SK-N-SH (cell line): ENCODE data around the gene HS1BP3. TPM values are rescaled to one million over a fixed set of nuclear protein-coding genes. Genes with fewer than 3 reads are reported as not detected.

Source experiments
- CTCF ChIA-PET: fragments of 300-600, 350-600 bp; formaldehyde crosslinking; extraction: SDS; loops from one replicate; lab custom pipeline; 2021; lab: Yijun Ruan, JAX
- POLR2A ChIA-PET: fragments of 350-600 bp; sonication (Branson Sonifier 250); formaldehyde crosslinking; extraction: SDS; loops from one replicate; lab custom pipeline; 2020; ENCODE audit warnings: antibody characterized with exemption, inconsistent platforms; lab: Yijun Ruan, JAX
- DNase-seq: peaks from one replicate; pipeline ENCODE4 v3.0.0; 2012
- H2AFZ ChIP-seq: fragments of 200-600 bp; sonication (generic); 2 replicates; pipeline ENCODE4 v1.8.1; 2016; ENCODE audit warnings: antibody characterized with exemption, mild to moderate bottlenecking, low read depth
- H3F3A ChIP-seq: fragments of 200-600 bp; sonication (generic); replicated peaks from 2 replicates; pipeline ENCODE3; 2016; ENCODE audit warnings: antibody characterized with exemption, mild to moderate bottlenecking; ENCODE audit not compliant: insufficient read depth
- H3K27ac ChIP-seq, 2 experiments: fragments of 200-500 bp in 1 of 2; fragments of 200-600 bp in 1 of 2; sonication (Bioruptor generic) in 1 of 2; sonication (generic), shearing (Covaris generic) in 1 of 2; 2 replicates each; pipeline versions ENCODE4 v1.5.1 to v1.6.1; 2014 to 2016; ENCODE audit warnings: low read depth in 2 of 2, inconsistent platforms in 1 of 2, low read length in 1 of 2, mild to moderate bottlenecking in 1 of 2, mixed read lengths in 1 of 2
- H3K27me3 ChIP-seq: fragments of 200-600 bp; sonication (generic), shearing (Covaris generic); 2 replicates; pipeline ENCODE4 v1.6.1; 2016; ENCODE audit warnings: mixed run types; ENCODE audit not compliant: insufficient read depth
- H3K36me3 ChIP-seq, 2 experiments: fragments of 200-500 bp in 1 of 2; fragments of 200-600 bp in 1 of 2; sonication (Bioruptor generic) in 1 of 2; sonication (generic) in 1 of 2; replicated peaks in 1 of 2; 2 replicates each; pipeline versions ENCODE3 to v1.5.1; 2014 to 2016; ENCODE audit warnings: low read length in 1 of 2, mild to moderate bottlenecking in 1 of 2; ENCODE audit not compliant: insufficient read depth in 2 of 2, control insufficient read depth in 1 of 2
- H3K4me1 ChIP-seq, 2 experiments: fragments of 200-500 bp in 1 of 2; fragments of 200-600 bp in 1 of 2; sonication (Bioruptor generic) in 1 of 2; sonication (generic), shearing (Covaris generic) in 1 of 2; 2 replicates each; pipeline versions ENCODE4 v1.5.1 to v1.6.1; 2014 to 2016; ENCODE audit warnings: low read depth in 1 of 2, low read length in 1 of 2, mixed run types in 1 of 2; ENCODE audit not compliant: insufficient read depth in 2 of 2, control insufficient read depth in 1 of 2
- H3K4me2 ChIP-seq: fragments of 200-600 bp; sonication (generic), shearing (Covaris generic); 2 replicates; pipeline ENCODE4 v1.6.1; 2017; ENCODE audit warnings: mixed run types
- H3K4me3 ChIP-seq, 2 experiments: fragments of 200-500 bp in 1 of 2; fragments of 200-600 bp in 1 of 2; sonication (Bioruptor generic) in 1 of 2; sonication (generic), shearing (Covaris generic) in 1 of 2; 2 replicates each; pipeline versions ENCODE4 v1.5.1 to v1.8.1; 2014 to 2016; ENCODE audit warnings: low read depth in 2 of 2, inconsistent platforms in 1 of 2, low read length in 1 of 2, mild to moderate bottlenecking in 1 of 2, mixed read lengths in 1 of 2, moderate library complexity in 1 of 2
- H3K79me2 ChIP-seq: fragments of 200-600 bp; sonication (generic); 2 replicates; pipeline ENCODE4 v1.8.1; 2017; ENCODE audit warnings: mild to moderate bottlenecking; ENCODE audit not compliant: insufficient read depth
- H3K9ac ChIP-seq: fragments of 200-600 bp; sonication (generic); 2 replicates; pipeline ENCODE4 v1.6.1; 2017; ENCODE audit warnings: mixed run types
- H3K9me2 ChIP-seq: fragments of 200-600 bp; sonication (generic); 2 replicates; pipeline ENCODE4 v1.6.1; 2017; ENCODE audit warnings: mixed run types
- H3K9me3 ChIP-seq: fragments of 200-600 bp; sonication (generic); 2 replicates; pipeline ENCODE4 v1.6.1; 2017; ENCODE audit warnings: mixed run types, mild to moderate bottlenecking, moderate library complexity
- H4K20me1 ChIP-seq: fragments of 200-600 bp; sonication (generic); 2 replicates; pipeline ENCODE4 v1.6.1; 2017; ENCODE audit warnings: mild to moderate bottlenecking, mixed run types; ENCODE audit not compliant: insufficient read depth
- CHD2 ChIP-seq: fragments of 150-350 bp; IDR thresholded peaks from 2 replicates; pipeline ENCODE4 v1.6.1; 2018; ENCODE audit warnings: low read length; ENCODE audit not compliant: partially characterized antibody
- CTCF ChIP-seq: fragments of 200-600 bp; sonication (generic); IDR thresholded peaks from 2 replicates; pipeline ENCODE4 v1.6.1; 2017; ENCODE audit warnings: antibody characterized with exemption, mild to moderate bottlenecking, moderate library complexity
- ELF1 ChIP-seq: IDR thresholded peaks from 2 replicates; pipeline ENCODE4 v1.4.0; 2012
- EP300 ChIP-seq, 2 experiments: IDR thresholded peaks; 2 replicates each; pipeline versions ENCODE4 v1.4.0 to v1.6.1; 2012; ENCODE audit warnings: borderline replicate concordance in 1 of 2, low read depth in 1 of 2, low read length in 1 of 2
- FOSL2 ChIP-seq: IDR thresholded peaks from 2 replicates; pipeline ENCODE4 v1.4.0; 2012; ENCODE audit warnings: low read depth, mild to moderate bottlenecking, moderate library complexity, borderline replicate concordance
- FOXJ3 ChIP-seq: sonication (generic); formaldehyde crosslinking; IDR thresholded peaks from 2 replicates; pipeline ENCODE4 v1.5.1; 2020; ENCODE audit warnings: mild to moderate bottlenecking, missing genetic modification reagents
- GABPA ChIP-seq: IDR thresholded peaks from 2 replicates; pipeline ENCODE4 v1.4.0; 2012; ENCODE audit warnings: low read depth, mild to moderate bottlenecking
- GATA2 ChIP-seq: sonication (generic); formaldehyde crosslinking; IDR thresholded peaks from 2 replicates; pipeline ENCODE4 v1.5.0; 2020; ENCODE audit warnings: mild to moderate bottlenecking, missing genetic modification reagents
- JUND ChIP-seq: IDR thresholded peaks from 2 replicates; pipeline ENCODE4 v1.4.0; 2012
- MXI1 ChIP-seq: IDR thresholded peaks from 2 replicates; pipeline ENCODE4 v1.6.1; 2012; ENCODE audit warnings: mild to moderate bottlenecking, low read depth, low read length, improper control_type of control experiment
- NFIC ChIP-seq: IDR thresholded peaks from 2 replicates; pipeline ENCODE4 v1.4.0; 2012; ENCODE audit warnings: borderline replicate concordance
- RAD21 ChIP-seq: IDR thresholded peaks from 2 replicates; pipeline ENCODE4 v1.6.1; 2012; ENCODE audit warnings: mild to moderate bottlenecking, low read length
- RFX5 ChIP-seq: IDR thresholded peaks from 2 replicates; pipeline ENCODE4 v1.6.1; 2012; ENCODE audit warnings: mild to moderate bottlenecking, improper control_type of control experiment, low read length
- RXRA ChIP-seq: IDR thresholded peaks from 2 replicates; pipeline ENCODE4 v1.4.0; 2012; ENCODE audit warnings: low read depth, mild to moderate bottlenecking, borderline replicate concordance
- TAF1 ChIP-seq: IDR thresholded peaks from 2 replicates; pipeline ENCODE4 v1.6.1; 2012; ENCODE audit warnings: low read depth, mild to moderate bottlenecking, low read length, moderate library complexity, borderline replicate concordance
- TEAD4 ChIP-seq: IDR thresholded peaks from 2 replicates; pipeline ENCODE4 v1.4.0; 2012; ENCODE audit warnings: mild to moderate bottlenecking, borderline replicate concordance; ENCODE audit not compliant: insufficient read depth
- USF2 ChIP-seq: fragments of 150-350 bp; IDR thresholded peaks from 2 replicates; pipeline ENCODE4 v1.6.1; 2017; ENCODE audit warnings: antibody characterized with exemption, low read length, low read depth, borderline replicate concordance
- WGBS: methylation state at CpG from one replicate; pipeline ENCODE4 v1.1.6; 2017; ENCODE audit warnings: low lambda C conversion rate; 5-methylcytosine and 5-hydroxymethylcytosine counted together
- polyA plus RNA-seq, 3 experiments: library from polyadenylated mRNA; depleted of rRNA; stranded (reverse); fragments of >200 nt; gene quantifications; 2 replicates each; pipeline ENCODE4 v1.2.3, GENCODE V29; 2012
- TF ChIP-seq, protein P1 (sequence below): IDR thresholded peaks from 2 replicates; pipeline ENCODE4 v1.6.1; 2012; ENCODE audit warnings: mild to moderate bottlenecking, low read depth, low read length, moderate library complexity
- TF ChIP-seq, protein P2 (sequence below): fragments of 150-350 bp; IDR thresholded peaks from 2 replicates; pipeline ENCODE4 v1.6.1; 2016; ENCODE audit warnings: mild to moderate bottlenecking, low read depth, low read length
- TF ChIP-seq, protein P3 (sequence below): IDR thresholded peaks from 2 replicates; pipeline ENCODE4 v1.4.0; 2012; ENCODE audit warnings: low read depth, borderline replicate concordance

Gene HS1BP3
- polyA plus RNA-seq, 1 of the 3 experiments (the other 2 are of a cell fraction), result 20.1 TPM

- Histone ChIP-seq H3F3A (no peaks in the 10 kb centered on the region), H3K9me3 (no peaks in the 10 kb centered on the region), H3K27me3 (no peaks in the 10 kb centered on the region), H4K20me1 (no peaks in the 10 kb centered on the region), H2AFZ (no peak overlapping the region), H3K27ac (no peak overlapping the region), H3K4me1 (peaks cover 18 to 45% of the 10 kb centered on the region in 2 experiments; a peak in 3 of 4 replicates), H3K79me2 (no peaks in the 10 kb centered on the region), H3K4me2 (no peak overlapping the region), H3K9ac (no peak overlapping the region), H3K36me3 (peaks cover 0 to 3% of the 10 kb centered on the region in 2 experiments), H3K4me3 (no peak overlapping the region), H3K9me2 (no peaks in the 10 kb centered on the region)
- POLR2A ChIA-PET, result interaction anchor here (1.6 to 1.8 kb wide), 2 partner anchors 77 to 169 kb away, joined by 3 to 9 read pairs; partner anchors contain the start of gene RHOB
- CTCF ChIA-PET, result interaction anchor here (0.6 to 9.1 kb wide), 13 partner anchors 10 to 205 kb away, joined by 3 to 72 read pairs (median 11); partner anchors contain the start of genes HS1BP3 and RHOB
- DNase-seq, result no peak
- WGBS, result 91% methylated on average over 9 of the region's 9 CpGs
- no peak for TF ChIP-seq TAF1
- no peak for TF ChIP-seq FOXJ3 (CRISPR knock-in tag)
- TF ChIP-seq MXI1, result no peak
- no peak for TF ChIP-seq RAD21
- TF ChIP-seq RXRA, result no peak
- TF ChIP-seq EP300 (IDR thresholded peaks at IDR 0.05; ENCODE audit: borderline replicate concordance in 1 of 2, low read depth in 1 of 2, low read length in 1 of 2), result no peak
- TF ChIP-seq FOSL2, result no peak
- no peak for TF ChIP-seq GATA2 (CRISPR knock-in tag)
- TF ChIP-seq USF2, result no peak
- no peak for TF ChIP-seq JUND
- no peak for TF ChIP-seq NFIC
- TF ChIP-seq GABPA, result no peak
- TF ChIP-seq CHD2, result no peak
- TF ChIP-seq, protein P1, sequence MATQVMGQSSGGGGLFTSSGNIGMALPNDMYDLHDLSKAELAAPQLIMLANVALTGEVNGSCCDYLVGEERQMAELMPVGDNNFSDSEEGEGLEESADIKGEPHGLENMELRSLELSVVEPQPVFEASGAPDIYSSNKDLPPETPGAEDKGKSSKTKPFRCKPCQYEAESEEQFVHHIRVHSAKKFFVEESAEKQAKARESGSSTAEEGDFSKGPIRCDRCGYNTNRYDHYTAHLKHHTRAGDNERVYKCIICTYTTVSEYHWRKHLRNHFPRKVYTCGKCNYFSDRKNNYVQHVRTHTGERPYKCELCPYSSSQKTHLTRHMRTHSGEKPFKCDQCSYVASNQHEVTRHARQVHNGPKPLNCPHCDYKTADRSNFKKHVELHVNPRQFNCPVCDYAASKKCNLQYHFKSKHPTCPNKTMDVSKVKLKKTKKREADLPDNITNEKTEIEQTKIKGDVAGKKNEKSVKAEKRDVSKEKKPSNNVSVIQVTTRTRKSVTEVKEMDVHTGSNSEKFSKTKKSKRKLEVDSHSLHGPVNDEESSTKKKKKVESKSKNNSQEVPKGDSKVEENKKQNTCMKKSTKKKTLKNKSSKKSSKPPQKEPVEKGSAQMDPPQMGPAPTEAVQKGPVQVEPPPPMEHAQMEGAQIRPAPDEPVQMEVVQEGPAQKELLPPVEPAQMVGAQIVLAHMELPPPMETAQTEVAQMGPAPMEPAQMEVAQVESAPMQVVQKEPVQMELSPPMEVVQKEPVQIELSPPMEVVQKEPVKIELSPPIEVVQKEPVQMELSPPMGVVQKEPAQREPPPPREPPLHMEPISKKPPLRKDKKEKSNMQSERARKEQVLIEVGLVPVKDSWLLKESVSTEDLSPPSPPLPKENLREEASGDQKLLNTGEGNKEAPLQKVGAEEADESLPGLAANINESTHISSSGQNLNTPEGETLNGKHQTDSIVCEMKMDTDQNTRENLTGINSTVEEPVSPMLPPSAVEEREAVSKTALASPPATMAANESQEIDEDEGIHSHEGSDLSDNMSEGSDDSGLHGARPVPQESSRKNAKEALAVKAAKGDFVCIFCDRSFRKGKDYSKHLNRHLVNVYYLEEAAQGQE, result no peak
- no peak for TF ChIP-seq RFX5
- no peak for TF ChIP-seq CTCF
- no peak for TF ChIP-seq TEAD4
- TF ChIP-seq, protein P2, sequence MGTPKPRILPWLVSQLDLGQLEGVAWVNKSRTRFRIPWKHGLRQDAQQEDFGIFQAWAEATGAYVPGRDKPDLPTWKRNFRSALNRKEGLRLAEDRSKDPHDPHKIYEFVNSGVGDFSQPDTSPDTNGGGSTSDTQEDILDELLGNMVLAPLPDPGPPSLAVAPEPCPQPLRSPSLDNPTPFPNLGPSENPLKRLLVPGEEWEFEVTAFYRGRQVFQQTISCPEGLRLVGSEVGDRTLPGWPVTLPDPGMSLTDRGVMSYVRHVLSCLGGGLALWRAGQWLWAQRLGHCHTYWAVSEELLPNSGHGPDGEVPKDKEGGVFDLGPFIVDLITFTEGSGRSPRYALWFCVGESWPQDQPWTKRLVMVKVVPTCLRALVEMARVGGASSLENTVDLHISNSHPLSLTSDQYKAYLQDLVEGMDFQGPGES, result no peak
- TF ChIP-seq ELF1, result no peak
- TF ChIP-seq, protein P3, sequence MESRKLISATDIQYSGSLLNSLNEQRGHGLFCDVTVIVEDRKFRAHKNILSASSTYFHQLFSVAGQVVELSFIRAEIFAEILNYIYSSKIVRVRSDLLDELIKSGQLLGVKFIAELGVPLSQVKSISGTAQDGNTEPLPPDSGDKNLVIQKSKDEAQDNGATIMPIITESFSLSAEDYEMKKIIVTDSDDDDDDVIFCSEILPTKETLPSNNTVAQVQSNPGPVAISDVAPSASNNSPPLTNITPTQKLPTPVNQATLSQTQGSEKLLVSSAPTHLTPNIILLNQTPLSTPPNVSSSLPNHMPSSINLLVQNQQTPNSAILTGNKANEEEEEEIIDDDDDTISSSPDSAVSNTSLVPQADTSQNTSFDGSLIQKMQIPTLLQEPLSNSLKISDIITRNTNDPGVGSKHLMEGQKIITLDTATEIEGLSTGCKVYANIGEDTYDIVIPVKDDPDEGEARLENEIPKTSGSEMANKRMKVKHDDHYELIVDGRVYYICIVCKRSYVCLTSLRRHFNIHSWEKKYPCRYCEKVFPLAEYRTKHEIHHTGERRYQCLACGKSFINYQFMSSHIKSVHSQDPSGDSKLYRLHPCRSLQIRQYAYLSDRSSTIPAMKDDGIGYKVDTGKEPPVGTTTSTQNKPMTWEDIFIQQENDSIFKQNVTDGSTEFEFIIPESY, result no peak
Observed at GRCh38 chr2:20615466-20616241, 35.2 kb downstream of the HS1BP3 start.
